Measurements from ENCODE around the gene LEMD1. TPM values are rescaled to one million over a fixed set of nuclear protein-coding genes. Genes with fewer than 3 reads are reported as not detected.
"Not testable (repeated sequence)": the region's sequence is repeated elsewhere in the genome, so short reads cannot be mapped to it uniquely, and the experiment has no call there.

The LEMD1 gene
- total RNA-seq, 2 experiments from 2014 or later = not detected

DNA sequence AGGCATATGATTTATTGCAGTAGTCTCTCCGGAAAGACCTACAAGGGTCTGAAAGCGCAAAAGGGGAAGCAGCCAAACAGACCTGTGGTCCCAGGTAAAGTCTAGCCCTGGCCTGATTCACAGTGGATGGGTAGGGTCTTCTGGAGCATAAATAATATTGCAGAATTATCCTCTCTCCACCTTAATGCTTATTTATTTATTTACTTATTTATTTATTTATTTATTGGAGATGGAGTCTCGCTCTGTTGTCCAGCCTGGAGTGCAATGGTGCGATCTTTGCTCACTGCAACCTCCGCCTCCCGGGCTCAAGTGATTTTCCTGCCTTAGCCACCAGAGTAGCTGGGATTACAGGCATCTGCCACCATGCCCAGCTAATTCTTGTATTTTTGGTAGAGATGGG, 53.4 kb downstream of the LEMD1 start:
- DNase-seq (no peak), ATAC-seq (ENCODE audit: poor library complexity) (no peak)
- no peak overlapping the region for H3K4me3 ChIP-seq (ENCODE audit: low read length)
- ChIA-PET POLR2A (no interaction called here), CTCF (no interaction called here)
- Mint-ChIP-seq H3K4me3 (no peak overlapping the region), H3K4me1 (ENCODE audit: low read depth) (peaks cover 4% of the 10 kb centered on the region), H3K36me3 (ENCODE audit: low read depth) (no peaks in the 10 kb centered on the region), H3K27me3 (peaks cover 7% of the 10 kb centered on the region), H3K9me3 (no peaks in the 10 kb centered on the region), H3K27ac (no peak overlapping the region)
- no peaks in the 10 kb centered on the region for H3K9me3 ChIP-seq (ENCODE audit: control insufficient read depth in 1 of 2, insufficient read depth in 1 of 2, low read length in 2 of 2)
- no peaks in the 10 kb centered on the region for H3K36me3 ChIP-seq (ENCODE audit: insufficient read depth, low read length)
- TF ChIP-seq, protein P1, sequence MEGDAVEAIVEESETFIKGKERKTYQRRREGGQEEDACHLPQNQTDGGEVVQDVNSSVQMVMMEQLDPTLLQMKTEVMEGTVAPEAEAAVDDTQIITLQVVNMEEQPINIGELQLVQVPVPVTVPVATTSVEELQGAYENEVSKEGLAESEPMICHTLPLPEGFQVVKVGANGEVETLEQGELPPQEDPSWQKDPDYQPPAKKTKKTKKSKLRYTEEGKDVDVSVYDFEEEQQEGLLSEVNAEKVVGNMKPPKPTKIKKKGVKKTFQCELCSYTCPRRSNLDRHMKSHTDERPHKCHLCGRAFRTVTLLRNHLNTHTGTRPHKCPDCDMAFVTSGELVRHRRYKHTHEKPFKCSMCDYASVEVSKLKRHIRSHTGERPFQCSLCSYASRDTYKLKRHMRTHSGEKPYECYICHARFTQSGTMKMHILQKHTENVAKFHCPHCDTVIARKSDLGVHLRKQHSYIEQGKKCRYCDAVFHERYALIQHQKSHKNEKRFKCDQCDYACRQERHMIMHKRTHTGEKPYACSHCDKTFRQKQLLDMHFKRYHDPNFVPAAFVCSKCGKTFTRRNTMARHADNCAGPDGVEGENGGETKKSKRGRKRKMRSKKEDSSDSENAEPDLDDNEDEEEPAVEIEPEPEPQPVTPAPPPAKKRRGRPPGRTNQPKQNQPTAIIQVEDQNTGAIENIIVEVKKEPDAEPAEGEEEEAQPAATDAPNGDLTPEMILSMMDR (IDR thresholded peaks at IDR 0.05) = no peak
- no peaks in the 10 kb centered on the region for H3K4me1 ChIP-seq (ENCODE audit: insufficient read depth, low read length)
- no peaks in the 10 kb centered on the region for H3K27me3 ChIP-seq (ENCODE audit: control insufficient read depth in 1 of 2, insufficient read depth in 2 of 2, low read length in 2 of 2)
- intact Hi-C loops (cut with DNase I, micrococcal nuclease) = no loop called here
- no peak overlapping the region for H3K27ac ChIP-seq (ENCODE audit: low read depth in 1 of 2, low read length in 2 of 2)

DNA sequence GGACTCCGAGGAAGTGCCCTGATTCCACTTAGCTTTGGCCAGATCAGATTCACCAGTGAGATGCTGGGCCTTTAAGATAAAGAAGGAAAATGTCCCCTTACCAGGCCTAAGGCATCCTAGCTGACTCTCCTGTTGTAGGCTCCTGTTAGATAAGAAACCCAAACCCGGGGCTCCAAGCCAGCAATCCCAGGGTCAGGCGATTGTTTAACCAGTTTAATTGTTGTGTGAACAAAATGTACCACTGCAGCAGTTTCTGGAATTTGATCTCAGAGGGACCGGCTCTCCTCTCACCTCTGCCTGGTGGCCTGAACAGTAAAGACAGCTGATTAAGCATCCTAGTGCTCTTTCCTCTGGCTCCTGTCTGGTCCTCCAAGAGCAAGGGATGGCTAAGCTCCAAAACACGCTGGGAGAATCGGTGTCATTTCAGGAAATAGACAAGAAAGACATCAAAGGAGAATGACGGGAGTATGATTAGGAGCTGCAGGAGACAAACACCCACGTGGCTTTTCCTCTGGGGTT, 55.9 kb downstream of the LEMD1 start:
- no peak for ATAC-seq (ENCODE audit: poor library complexity)
- Mint-ChIP-seq H3K4me1 (ENCODE audit: low read depth) (no peaks in the 10 kb centered on the region), H3K27me3 (no peaks in the 10 kb centered on the region), H3K27ac (no peak overlapping the region), H3K36me3 (ENCODE audit: low read depth) (no peaks in the 10 kb centered on the region), H3K4me3 (no peak overlapping the region), H3K9me3 (no peaks in the 10 kb centered on the region)
- no peak overlapping the region for H3K4me3 ChIP-seq (ENCODE audit: low read length)
- TF ChIP-seq, protein P1 (IDR thresholded peaks at IDR 0.05) = no peak
- H3K27me3 ChIP-seq (ENCODE audit: control insufficient read depth in 1 of 2, insufficient read depth in 2 of 2, low read length in 2 of 2) = no peaks in the 10 kb centered on the region
- intact Hi-C loops (cut with DNase I, micrococcal nuclease) = no loop called here
- ChIA-PET POLR2A (no interaction called here), CTCF (no interaction called here)
- no peak overlapping the region for H3K27ac ChIP-seq (ENCODE audit: low read depth in 1 of 2, low read length in 2 of 2)
- H3K36me3 ChIP-seq (ENCODE audit: insufficient read depth, low read length) = no peaks in the 10 kb centered on the region
- no peaks in the 10 kb centered on the region for H3K4me1 ChIP-seq (ENCODE audit: insufficient read depth, low read length)
- DNase-seq = no peak
- H3K9me3 ChIP-seq (ENCODE audit: control insufficient read depth in 1 of 2, insufficient read depth in 1 of 2, low read length in 2 of 2) = no peaks in the 10 kb centered on the region

DNA sequence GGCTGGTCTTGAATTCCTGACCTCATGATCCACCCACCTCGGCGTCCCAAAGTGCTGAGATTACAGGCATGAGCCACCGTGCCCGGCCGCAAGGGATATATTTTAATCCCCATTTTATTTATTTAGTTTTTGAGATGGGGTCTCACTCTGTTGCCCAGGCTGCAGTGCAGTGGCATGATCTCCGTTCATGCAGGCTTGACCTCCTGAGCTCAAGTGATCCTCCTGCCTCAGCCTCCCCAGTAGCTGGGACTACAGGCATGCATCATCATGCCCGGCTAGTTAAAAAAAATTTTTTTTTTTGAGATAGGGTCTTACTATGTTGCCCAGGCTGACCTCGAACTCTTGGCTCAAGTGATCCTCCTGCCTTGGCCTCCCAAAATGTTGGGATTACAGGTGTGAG, 56.8 kb downstream of the LEMD1 start:
- not testable (repeated sequence) for H3K27ac Mint-ChIP-seq

DNA sequence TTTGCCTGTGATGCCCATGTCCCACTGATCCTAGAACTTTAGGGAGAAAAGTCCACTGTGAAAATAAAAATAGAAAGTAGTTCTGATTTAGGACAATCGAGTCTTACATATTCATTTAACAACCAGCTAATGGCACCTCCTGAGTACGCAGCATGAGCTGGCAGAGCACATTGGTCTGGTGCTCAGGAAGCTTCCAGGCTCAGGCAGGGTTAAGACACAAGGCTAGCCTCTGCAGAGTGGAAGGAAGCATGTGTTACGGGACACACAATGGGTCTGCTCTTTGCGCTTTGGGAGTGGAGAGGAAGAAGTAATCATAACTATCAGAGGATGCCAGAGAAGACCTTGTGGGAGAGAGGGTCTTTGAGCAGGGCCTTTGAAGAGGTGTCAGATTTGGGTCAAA, 61.0 kb downstream of the LEMD1 start:
- Mint-ChIP-seq H3K27ac (no peak overlapping the region), H3K9me3 (no peaks in the 10 kb centered on the region), H3K36me3 (ENCODE audit: low read depth) (no peaks in the 10 kb centered on the region), H3K4me3 (no peak overlapping the region), H3K27me3 (peaks cover 11% of the 10 kb centered on the region), H3K4me1 (ENCODE audit: low read depth) (no peaks in the 10 kb centered on the region)
- Histone ChIP-seq H3K27ac (ENCODE audit: low read depth in 1 of 2, low read length in 2 of 2) (no peak overlapping the region), H3K4me1 (ENCODE audit: insufficient read depth, low read length) (no peaks in the 10 kb centered on the region), H3K27me3 (ENCODE audit: control insufficient read depth in 1 of 2, insufficient read depth in 2 of 2, low read length in 2 of 2) (peaks cover 6 to 11% of the 10 kb centered on the region in 2 experiments), H3K9me3 (ENCODE audit: control insufficient read depth in 1 of 2, insufficient read depth in 1 of 2, low read length in 2 of 2) (no peaks in the 10 kb centered on the region), H3K36me3 (ENCODE audit: insufficient read depth, low read length) (no peaks in the 10 kb centered on the region), H3K4me3 (ENCODE audit: low read length) (no peak overlapping the region)
- ATAC-seq (ENCODE audit: poor library complexity) (no peak), DNase-seq (no peak)
- POLR2A ChIA-PET = no interaction called here
- CTCF ChIA-PET = no interaction called here
- intact Hi-C loops (cut with DNase I, micrococcal nuclease) = no loop called here
- TF ChIP-seq, protein P1 (IDR thresholded peaks at IDR 0.05) = no peak

More for the DNA sequence above, 56.8 kb downstream of the LEMD1 start:
- H3K27me3 Mint-ChIP-seq; H3K4me3 Mint-ChIP-seq; CTCF ChIA-PET; H3K4me1 ChIP-seq (ENCODE audit: insufficient read depth, low read length); H3K36me3 ChIP-seq (ENCODE audit: insufficient read depth, low read length); H3K27ac ChIP-seq (ENCODE audit: low read depth in 1 of 2, low read length in 2 of 2); H3K4me1 Mint-ChIP-seq (ENCODE audit: low read depth); ATAC-seq (ENCODE audit: poor library complexity); H3K36me3 Mint-ChIP-seq (ENCODE audit: low read depth); POLR2A ChIA-PET; intact Hi-C loops (cut with DNase I, micrococcal nuclease); H3K4me3 ChIP-seq (ENCODE audit: low read length); H3K9me3 ChIP-seq (ENCODE audit: control insufficient read depth in 1 of 2, insufficient read depth in 1 of 2, low read length in 2 of 2); H3K9me3 Mint-ChIP-seq; H3K27me3 ChIP-seq (ENCODE audit: control insufficient read depth in 1 of 2, insufficient read depth in 2 of 2, low read length in 2 of 2); DNase-seq: not testable (repeated sequence)

Measured in CD4-positive, alpha-beta T cell (primary cell).